ENCODE data around the gene COL15A1.

The COL15A1 gene

DNA sequence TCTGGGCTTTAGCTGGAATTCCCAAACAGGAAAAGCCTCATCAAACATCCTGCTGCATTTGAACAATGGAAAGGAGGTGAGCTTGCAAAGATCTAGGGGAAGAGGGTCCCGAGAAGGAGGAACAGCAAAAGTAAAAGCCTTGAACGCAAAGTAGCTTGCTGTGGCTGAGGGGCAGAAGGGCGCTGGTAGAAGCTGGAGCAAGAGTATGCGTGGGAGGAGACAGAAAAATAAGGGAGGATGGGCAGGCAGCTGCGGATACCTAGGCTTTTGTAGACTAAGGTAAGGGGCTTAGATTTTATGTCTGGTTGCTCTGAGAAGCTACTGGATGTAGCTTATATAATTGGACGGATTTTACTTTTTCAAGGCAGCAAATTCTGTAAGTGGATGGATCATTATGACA, 139.3 kb downstream of the COL15A1 start:
- no peak overlapping the region for H3K4me3 ChIP-seq (ENCODE audit: low read depth, low read length)
- DNase-seq (ENCODE audit: low read depth) = peak; percentile 14
- TF ChIP-seq MYC (IDR thresholded peaks at IDR 0.05; ENCODE audit: low read depth, low read length) (no peak), POLR2A (IDR thresholded peaks at IDR 0.05; ENCODE audit: extremely low read depth, insufficient read length) (no peak)
- TF ChIP-seq, protein P1, sequence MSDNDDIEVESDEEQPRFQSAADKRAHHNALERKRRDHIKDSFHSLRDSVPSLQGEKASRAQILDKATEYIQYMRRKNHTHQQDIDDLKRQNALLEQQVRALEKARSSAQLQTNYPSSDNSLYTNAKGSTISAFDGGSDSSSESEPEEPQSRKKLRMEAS (IDR thresholded peaks at IDR 0.05; ENCODE audit: low read depth, low read length) = no peak
- TF ChIP-seq, protein P2, sequence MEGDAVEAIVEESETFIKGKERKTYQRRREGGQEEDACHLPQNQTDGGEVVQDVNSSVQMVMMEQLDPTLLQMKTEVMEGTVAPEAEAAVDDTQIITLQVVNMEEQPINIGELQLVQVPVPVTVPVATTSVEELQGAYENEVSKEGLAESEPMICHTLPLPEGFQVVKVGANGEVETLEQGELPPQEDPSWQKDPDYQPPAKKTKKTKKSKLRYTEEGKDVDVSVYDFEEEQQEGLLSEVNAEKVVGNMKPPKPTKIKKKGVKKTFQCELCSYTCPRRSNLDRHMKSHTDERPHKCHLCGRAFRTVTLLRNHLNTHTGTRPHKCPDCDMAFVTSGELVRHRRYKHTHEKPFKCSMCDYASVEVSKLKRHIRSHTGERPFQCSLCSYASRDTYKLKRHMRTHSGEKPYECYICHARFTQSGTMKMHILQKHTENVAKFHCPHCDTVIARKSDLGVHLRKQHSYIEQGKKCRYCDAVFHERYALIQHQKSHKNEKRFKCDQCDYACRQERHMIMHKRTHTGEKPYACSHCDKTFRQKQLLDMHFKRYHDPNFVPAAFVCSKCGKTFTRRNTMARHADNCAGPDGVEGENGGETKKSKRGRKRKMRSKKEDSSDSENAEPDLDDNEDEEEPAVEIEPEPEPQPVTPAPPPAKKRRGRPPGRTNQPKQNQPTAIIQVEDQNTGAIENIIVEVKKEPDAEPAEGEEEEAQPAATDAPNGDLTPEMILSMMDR (IDR thresholded peaks at IDR 0.05; ENCODE audit: low read depth, low read length) = no peak

DNA sequence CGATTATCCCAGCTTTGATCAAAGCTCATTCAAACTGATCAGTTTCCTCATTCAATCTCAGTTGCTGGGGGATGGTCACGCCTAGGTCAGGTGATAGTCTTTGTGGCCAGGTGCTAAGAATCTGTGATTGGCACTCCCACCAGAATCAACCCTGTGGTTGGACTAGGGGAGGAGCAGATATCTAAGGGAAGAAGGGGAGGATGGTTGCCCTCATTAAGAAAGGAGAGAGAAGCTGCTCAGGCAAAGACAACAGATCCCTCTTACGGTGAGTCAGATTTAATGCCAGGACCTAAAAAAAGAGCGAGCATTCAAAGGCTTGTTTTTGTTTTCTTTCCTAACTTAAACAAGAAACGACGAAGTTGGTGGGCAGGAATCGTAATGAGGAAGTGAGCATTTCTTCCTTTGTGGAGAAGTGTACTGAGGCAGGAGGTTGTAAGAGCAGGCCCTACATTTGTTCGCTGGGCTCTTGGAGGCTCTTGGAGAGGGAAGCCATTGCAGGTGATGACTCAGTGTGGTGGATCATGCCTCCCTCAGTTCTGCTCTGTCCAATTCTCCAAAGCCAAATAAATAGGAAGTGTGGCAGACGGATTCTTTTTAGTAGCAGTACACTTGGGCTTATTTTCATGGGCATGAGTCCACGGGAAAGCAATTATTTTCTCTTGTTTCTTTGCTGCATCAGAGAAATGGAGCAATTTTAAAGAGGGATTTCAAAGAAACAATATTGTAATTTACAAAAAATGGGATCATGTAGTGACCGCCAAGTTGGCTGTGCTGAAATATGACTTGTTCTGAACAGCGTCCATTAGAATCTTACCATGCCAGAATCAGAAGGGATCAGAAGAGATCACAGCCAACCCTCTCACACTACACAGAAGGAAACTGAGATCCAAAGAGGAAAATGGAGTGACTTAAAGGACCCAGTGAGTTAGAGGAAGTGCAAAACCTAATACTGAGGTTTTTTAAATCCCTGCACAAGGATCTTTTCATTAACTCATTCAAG, 142.5 kb downstream of the COL15A1 start:
- H3K4me3 ChIP-seq (ENCODE audit: low read depth, low read length) = no peak overlapping the region
- TF ChIP-seq MYC (IDR thresholded peaks at IDR 0.05; ENCODE audit: low read depth, low read length) (no peak), POLR2A (IDR thresholded peaks at IDR 0.05; ENCODE audit: extremely low read depth, insufficient read length) (no peak)
- TF ChIP-seq, protein P1 (IDR thresholded peaks at IDR 0.05; ENCODE audit: low read depth, low read length) = no peak
- TF ChIP-seq, protein P2 (IDR thresholded peaks at IDR 0.05; ENCODE audit: low read depth, low read length) = no peak
- peak; percentile 68 for DNase-seq (ENCODE audit: low read depth)

DNA sequence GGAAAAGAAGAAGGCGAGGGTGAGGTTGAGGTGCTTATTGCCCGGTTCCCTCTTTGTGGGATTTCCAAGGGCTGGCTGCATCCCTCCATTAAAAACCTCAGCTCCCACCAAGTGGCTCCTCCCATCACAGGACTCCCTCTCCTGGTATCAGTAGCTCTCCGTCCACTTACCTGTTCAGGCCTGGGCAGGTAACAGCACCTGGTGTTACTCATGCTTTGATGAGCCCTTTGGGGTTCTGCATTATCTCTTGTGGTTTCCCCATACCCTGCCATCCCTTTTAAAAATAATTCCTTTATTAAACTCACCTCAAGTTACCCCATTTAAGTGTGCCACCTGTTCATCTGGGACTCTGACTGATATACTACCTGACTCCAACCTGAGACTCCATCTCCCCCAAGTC, 143.8 kb downstream of the COL15A1 start:
- TF ChIP-seq, protein P2 (IDR thresholded peaks at IDR 0.05; ENCODE audit: low read depth, low read length) = no peak
- no peak for TF ChIP-seq POLR2A (IDR thresholded peaks at IDR 0.05; ENCODE audit: extremely low read depth, insufficient read length)
- TF ChIP-seq MYC (IDR thresholded peaks at IDR 0.05; ENCODE audit: low read depth, low read length) = no peak
- H3K4me3 ChIP-seq (ENCODE audit: low read depth, low read length) = no peak overlapping the region
- no peak for DNase-seq (ENCODE audit: low read depth)

DNA sequence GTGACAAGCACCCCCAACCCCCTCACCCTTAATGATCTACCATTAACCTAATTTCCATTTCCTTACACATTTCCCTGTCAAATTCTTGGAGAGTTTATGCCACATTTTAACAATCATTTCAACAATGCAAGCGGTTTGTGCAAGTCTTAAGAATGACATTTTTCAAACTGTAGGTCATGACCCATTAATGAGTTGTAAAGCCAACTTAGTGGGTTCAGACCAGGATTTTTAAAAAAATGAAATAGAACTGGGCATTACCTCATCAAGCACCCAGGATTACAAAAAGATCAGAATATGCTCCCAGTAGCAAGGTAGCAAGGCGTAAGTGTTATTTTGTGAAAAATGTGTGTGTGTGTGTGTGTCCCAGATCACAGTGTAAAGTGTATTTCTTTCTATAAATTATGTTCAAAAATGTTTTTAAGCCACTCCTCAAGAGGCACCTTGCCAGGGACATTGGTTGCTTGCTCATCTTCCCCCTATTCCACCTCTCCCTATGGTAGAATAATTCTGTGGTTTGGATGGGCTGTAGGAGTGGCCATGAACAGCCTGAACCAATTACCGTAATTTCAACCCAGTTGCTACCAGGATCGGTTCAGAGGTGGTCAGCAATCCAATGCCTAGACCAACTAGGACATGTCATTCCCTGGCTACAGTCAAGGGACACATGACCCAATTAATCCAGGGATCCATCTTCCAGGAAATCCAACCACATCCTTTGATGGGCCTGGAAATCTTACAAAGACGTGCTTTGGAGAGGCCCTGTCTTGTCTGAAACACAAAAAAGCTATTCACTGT, 146.8 kb downstream of the COL15A1 start:
- H3K4me3 ChIP-seq (ENCODE audit: low read depth, low read length) = no peak overlapping the region
- no peak for TF ChIP-seq POLR2A (IDR thresholded peaks at IDR 0.05; ENCODE audit: extremely low read depth, insufficient read length)
- TF ChIP-seq, protein P2 (IDR thresholded peaks at IDR 0.05; ENCODE audit: low read depth, low read length) = no peak
- no peak for TF ChIP-seq MYC (IDR thresholded peaks at IDR 0.05; ENCODE audit: low read depth, low read length)
- TF ChIP-seq, protein P1 (IDR thresholded peaks at IDR 0.05; ENCODE audit: low read depth, low read length) = no peak
- no peak for DNase-seq (ENCODE audit: low read depth)

DNA sequence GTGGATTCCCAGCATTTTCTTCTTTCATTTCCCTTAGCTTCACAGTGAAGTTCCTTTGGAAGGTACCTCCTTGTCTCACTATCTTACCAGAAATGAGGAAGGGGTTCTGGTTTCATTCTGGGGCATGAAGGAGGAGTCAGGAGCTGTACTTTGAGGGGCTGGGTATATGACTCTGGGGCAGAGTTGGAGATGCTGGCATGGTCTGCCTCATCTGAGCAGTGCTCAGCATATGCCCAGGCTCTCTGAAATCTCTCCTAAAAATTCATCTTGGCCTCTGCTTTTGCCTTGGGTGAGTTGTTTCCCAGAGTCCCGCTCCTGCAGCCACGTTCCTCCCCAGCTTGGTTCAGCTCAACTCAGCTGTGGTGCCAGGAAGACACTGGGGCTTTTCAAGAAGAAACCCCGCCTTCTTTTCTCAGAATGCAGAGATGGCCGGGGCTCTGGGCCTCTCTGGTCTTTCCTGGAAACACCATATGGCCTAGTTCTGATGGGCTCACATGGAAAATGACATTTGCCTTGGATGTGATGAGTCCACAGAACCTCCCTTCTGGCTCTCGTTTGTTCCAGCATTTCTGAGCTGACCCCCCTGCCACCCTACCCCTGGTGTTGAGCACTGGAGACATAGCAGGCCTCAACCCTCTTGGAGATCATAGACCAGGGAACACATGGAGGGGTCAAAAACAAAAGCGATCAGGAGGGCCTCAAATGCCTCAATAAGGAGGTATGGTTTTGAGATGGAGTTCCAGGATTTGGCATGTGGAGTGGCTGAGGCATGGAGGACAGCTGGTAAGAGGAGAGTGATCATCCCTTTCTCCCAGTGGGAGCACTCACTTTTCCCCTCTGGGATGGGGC, 149.2 kb downstream of the COL15A1 start:
- TF ChIP-seq, protein P2 (IDR thresholded peaks at IDR 0.05; ENCODE audit: low read depth, low read length) = no peak
- TF ChIP-seq, protein P1 (IDR thresholded peaks at IDR 0.05; ENCODE audit: low read depth, low read length) = no peak
- no peak for TF ChIP-seq MYC (IDR thresholded peaks at IDR 0.05; ENCODE audit: low read depth, low read length)
- no peak for TF ChIP-seq POLR2A (IDR thresholded peaks at IDR 0.05; ENCODE audit: extremely low read depth, insufficient read length)
- DNase-seq (ENCODE audit: low read depth) = no peak
- H3K4me3 ChIP-seq (ENCODE audit: low read depth, low read length) = no peak overlapping the region
